ENCODE measurements around the gene CHST4. TPM values are rescaled to one million over a fixed set of nuclear protein-coding genes. Genes with fewer than 3 reads are reported as not detected.
A peak's percentile ranks its signal among the peaks of the same experiment; 100 is the strongest.

Gene CHST4
- total RNA-seq, 1 donor from 2014 or later, result 0.09 TPM

- H3K27me3 ChIP-seq (ENCODE audit: insufficient read depth, low read length), result no peaks in the 10 kb centered on the region
- peak overlapping the region; percentile 37 for H3K27ac ChIP-seq (ENCODE audit: low read depth, low read length)
- peaks cover 2% of the 10 kb centered on the region for H3K4me1 Mint-ChIP-seq (ENCODE audit: low read depth, unreplicated experiment)
- H3K4me1 ChIP-seq (ENCODE audit: insufficient read depth, low read length), result peaks cover 7% of the 10 kb centered on the region
- no peaks in the 10 kb centered on the region for H3K9me3 ChIP-seq (ENCODE audit: insufficient read depth, low read depth, low read length)
- H3K4me3 ChIP-seq (ENCODE audit: insufficient read depth, low read depth, low read length), result peak overlapping the region; percentile 59
- peaks cover 3% of the 10 kb centered on the region for H3K27me3 Mint-ChIP-seq (ENCODE audit: low read depth, unreplicated experiment)
- FAIRE-seq (no peak), DNase-seq (ENCODE audit: low read depth) (no peak)
- no peaks in the 10 kb centered on the region for H3K36me3 ChIP-seq (ENCODE audit: insufficient read depth, low read length)
- no peaks in the 10 kb centered on the region for H3K79me2 ChIP-seq (ENCODE audit: insufficient read depth, low read length)
- peak overlapping the region; percentile 70 for H3K9ac ChIP-seq (ENCODE audit: low read length)
- peak overlapping the region; percentile 80 for H3K27ac Mint-ChIP-seq (ENCODE audit: unreplicated experiment)
- H4K20me1 ChIP-seq (ENCODE audit: insufficient read depth, low read length), result no peaks in the 10 kb centered on the region
- peak overlapping the region; percentile 83 for H3K4me2 ChIP-seq (ENCODE audit: low read length)
- peaks cover 3% of the 10 kb centered on the region for H3K36me3 Mint-ChIP-seq (ENCODE audit: low read depth, unreplicated experiment)
- TF ChIP-seq CTCF (IDR thresholded peaks at IDR 0.05; ENCODE audit: insufficient read depth, low read depth, low read length), result no peak
- TF ChIP-seq EZH2 (IDR thresholded peaks at IDR 0.05; ENCODE audit: insufficient read depth, low read length), result no peak
- peak overlapping the region; percentile 91 for H3K4me3 Mint-ChIP-seq (ENCODE audit: unreplicated experiment)
- H2AFZ ChIP-seq (ENCODE audit: low read depth, low read length), result peak overlapping the region; percentile 76
- H3K9me3 Mint-ChIP-seq (ENCODE audit: unreplicated experiment), result peaks cover 16% of the 10 kb centered on the region
Observed at GRCh38 chr16:71564335-71564967, 38.2 kb downstream of the CHST4 start.

DNA sequence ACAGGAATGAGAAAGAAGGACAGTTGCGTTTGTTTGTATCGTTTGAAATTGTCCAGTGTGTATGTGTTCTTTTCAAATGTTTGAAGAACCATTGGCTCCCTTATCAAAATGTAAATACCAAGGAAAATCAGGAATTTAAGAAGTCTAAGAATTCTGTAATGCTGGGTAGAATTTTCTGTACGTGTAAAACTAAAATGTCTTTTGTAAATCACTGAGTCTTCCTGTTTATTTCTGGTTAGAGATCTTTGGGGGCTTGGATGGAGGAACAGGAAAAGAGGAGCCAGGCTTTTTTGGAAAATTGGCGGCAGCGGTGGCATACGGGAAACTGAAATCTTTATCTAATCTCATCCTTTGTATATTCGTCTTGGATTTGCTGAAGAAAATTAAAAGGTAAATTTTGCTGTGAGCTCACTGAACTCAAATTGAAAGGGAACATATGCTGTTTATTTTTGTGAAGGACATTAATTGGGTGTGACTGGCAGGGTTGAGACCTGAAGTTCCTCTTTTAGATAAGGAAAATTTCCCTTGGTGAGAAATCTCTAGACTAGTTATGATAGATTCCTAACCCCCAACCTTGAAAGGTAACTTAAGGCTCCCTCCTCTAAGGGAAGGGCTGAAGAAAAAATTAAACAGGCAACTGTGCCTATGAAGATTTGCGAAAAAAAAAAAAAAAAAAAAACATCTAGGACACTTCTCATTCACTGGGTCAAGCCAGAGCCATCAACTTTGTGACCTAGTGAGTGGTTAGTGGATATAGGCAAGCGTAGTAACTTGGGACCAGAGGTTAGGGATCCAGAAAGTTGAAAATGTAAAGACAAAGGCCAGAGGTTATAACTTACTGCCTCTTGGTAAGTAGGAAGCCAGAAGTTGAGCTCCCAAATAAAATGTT is 39.8 kb downstream of the CHST4 start:
- TF ChIP-seq EZH2 (IDR thresholded peaks at IDR 0.05; ENCODE audit: insufficient read depth, low read length), result no peak
- TF ChIP-seq CTCF (IDR thresholded peaks at IDR 0.05; ENCODE audit: insufficient read depth, low read depth, low read length), result no peak
- H3K27ac Mint-ChIP-seq (ENCODE audit: unreplicated experiment), result peak overlapping the region; percentile 9
- H3K4me3 ChIP-seq (ENCODE audit: insufficient read depth, low read depth, low read length), result no peak overlapping the region

More for the DNA sequence above, 39.8 kb downstream of the CHST4 start:
- H3K27me3 Mint-ChIP-seq (ENCODE audit: low read depth, unreplicated experiment), result peaks cover 5% of the 10 kb centered on the region
- Histone ChIP-seq H3K9ac (ENCODE audit: low read length) (no peak overlapping the region), H3K4me2 (ENCODE audit: low read length) (peak overlapping the region; percentile 83), H2AFZ (ENCODE audit: low read depth, low read length) (peak overlapping the region; percentile 76), H3K36me3 (ENCODE audit: insufficient read depth, low read length) (no peaks in the 10 kb centered on the region), H3K27me3 (ENCODE audit: insufficient read depth, low read length) (no peaks in the 10 kb centered on the region), H3K79me2 (ENCODE audit: insufficient read depth, low read length) (no peaks in the 10 kb centered on the region), H3K4me1 (ENCODE audit: insufficient read depth, low read length) (peaks cover 7% of the 10 kb centered on the region), H4K20me1 (ENCODE audit: insufficient read depth, low read length) (no peaks in the 10 kb centered on the region), H3K9me3 (ENCODE audit: insufficient read depth, low read depth, low read length) (no peaks in the 10 kb centered on the region), H3K27ac (ENCODE audit: low read depth, low read length) (no peak overlapping the region)
- peak overlapping the region; percentile 91 for H3K4me3 Mint-ChIP-seq (ENCODE audit: unreplicated experiment)
- DNase-seq (ENCODE audit: low read depth), result no peak
- FAIRE-seq, result no peak
- peaks cover 3% of the 10 kb centered on the region for H3K36me3 Mint-ChIP-seq (ENCODE audit: low read depth, unreplicated experiment)
- H3K4me1 Mint-ChIP-seq (ENCODE audit: low read depth, unreplicated experiment), result peaks cover 2% of the 10 kb centered on the region
- H3K9me3 Mint-ChIP-seq (ENCODE audit: unreplicated experiment), result peaks cover 14% of the 10 kb centered on the region
